ENCODE data around the gene DOK6.
"Not testable (repeated sequence)": the region's sequence is repeated elsewhere in the genome, so short reads cannot be mapped to it uniquely, and the experiment has no call there.

Gene DOK6

GRCh38 chr18:69631281-69631680, 230.6 kb downstream of the DOK6 start:
- no peak for DNase-seq

- DNase-seq, result no peak
Observed at GRCh38 chr18:69635482-69635881, 234.8 kb downstream of the DOK6 start.

- no peak for DNase-seq
Observed at GRCh38 chr18:69636529-69637301, 236.0 kb downstream of the DOK6 start.

- no peak for DNase-seq
Observed at GRCh38 chr18:69638056-69638455, 237.4 kb downstream of the DOK6 start.

GRCh38 chr18:69647702-69648101, 247.0 kb downstream of the DOK6 start:
- no peak for DNase-seq

- no peak for DNase-seq
Observed at GRCh38 chr18:69648486-69648885, 247.8 kb downstream of the DOK6 start.

- no peak for DNase-seq
Observed at GRCh38 chr18:69649684-69650083, 249.0 kb downstream of the DOK6 start.

- DNase-seq, result no peak
Observed at GRCh38 chr18:69651243-69651642, 250.6 kb downstream of the DOK6 start.

- no peak for DNase-seq
Observed at GRCh38 chr18:69655816-69656215, 255.1 kb downstream of the DOK6 start.

GRCh38 chr18:69658103-69658502, 257.4 kb downstream of the DOK6 start:
- no peak for DNase-seq

GRCh38 chr18:69658685-69659084, 258.0 kb downstream of the DOK6 start:
- DNase-seq, result no peak

GRCh38 chr18:69659142-69659651, 258.5 kb downstream of the DOK6 start:
- no peak for DNase-seq

- DNase-seq, result not testable (repeated sequence)
Observed at GRCh38 chr18:69662090-69662489, 261.4 kb downstream of the DOK6 start.

- DNase-seq, result no peak
Observed at GRCh38 chr18:69664399-69664798, 263.7 kb downstream of the DOK6 start.

GRCh38 chr18:69674292-69674877, 273.7 kb downstream of the DOK6 start:
- no peak for DNase-seq

GRCh38 chr18:69674966-69675365, 274.3 kb downstream of the DOK6 start:
- no peak for DNase-seq

GRCh38 chr18:69677595-69677994, 276.9 kb downstream of the DOK6 start:
- no peak for DNase-seq

GRCh38 chr18:69680123-69680522, 279.4 kb downstream of the DOK6 start:
- no peak for DNase-seq

- no peak for DNase-seq
Observed at GRCh38 chr18:69683176-69683575, 282.5 kb downstream of the DOK6 start.

GRCh38 chr18:69684789-69685188, 284.1 kb downstream of the DOK6 start:
- DNase-seq, result no peak

GRCh38 chr18:69686861-69687260, 286.2 kb downstream of the DOK6 start:
- no peak for DNase-seq

- no peak for DNase-seq
Observed at GRCh38 chr18:69689121-69689759, 288.6 kb downstream of the DOK6 start.

- DNase-seq, result no peak
Observed at GRCh38 chr18:69691008-69691760, 290.5 kb downstream of the DOK6 start.
